Ishikawa (cell line): ENCODE data around the gene PCSK4.

Experiments used
- CEBPB ChIP-seq: IDR thresholded peaks from 2 replicates; pipeline ENCODE4 v1.6.1; 2012
- CREB1 ChIP-seq: IDR thresholded peaks from 2 replicates; pipeline ENCODE4 v1.6.1; 2012; ENCODE audit warnings: low read depth
- EGR1 ChIP-seq: IDR thresholded peaks from 2 replicates; pipeline ENCODE4 v1.6.1; 2012
- EP300 ChIP-seq: IDR thresholded peaks from 2 replicates; pipeline ENCODE4 v1.6.1; 2012; ENCODE audit warnings: borderline replicate concordance
- FOXM1 ChIP-seq: IDR thresholded peaks from 2 replicates; pipeline ENCODE4 v1.6.1; 2012; ENCODE audit warnings: low read depth, borderline replicate concordance
- NFIC ChIP-seq: IDR thresholded peaks from 2 replicates; pipeline ENCODE4 v1.6.1; 2012
- RAD21 ChIP-seq: IDR thresholded peaks from 2 replicates; pipeline ENCODE4 v1.6.1; 2012; ENCODE audit warnings: low read depth
- TAF1 ChIP-seq: IDR thresholded peaks from 2 replicates; pipeline ENCODE4 v1.6.1; 2012; ENCODE audit warnings: low read depth, mild to moderate bottlenecking
- TCF12 ChIP-seq: IDR thresholded peaks from 2 replicates; pipeline ENCODE4 v1.6.1; 2012; ENCODE audit warnings: low read depth
- TEAD4 ChIP-seq: IDR thresholded peaks from 2 replicates; pipeline ENCODE4 v1.6.1; 2012
- YY1 ChIP-seq: IDR thresholded peaks from 2 replicates; pipeline ENCODE4 v1.6.1; 2012; ENCODE audit warnings: low read depth
- ZBTB7A ChIP-seq: IDR thresholded peaks from 2 replicates; pipeline ENCODE4 v1.6.1; 2012; ENCODE audit warnings: low read depth
- TF ChIP-seq, protein P1 (sequence below): IDR thresholded peaks from 2 replicates; pipeline ENCODE4 v1.6.1; 2012
- TF ChIP-seq, protein P2 (sequence below): IDR thresholded peaks from 2 replicates; pipeline ENCODE4 v1.6.1; 2012; ENCODE audit warnings: low read depth, mild to moderate bottlenecking
- TF ChIP-seq, protein P3 (sequence below): IDR thresholded peaks from 2 replicates; pipeline ENCODE4 v1.6.1; 2012

Gene PCSK4

GRCh38 chr19:1526979-1527649, 37.0 kb upstream of the PCSK4 start:
- TF ChIP-seq RAD21 = no peak
- TF ChIP-seq CEBPB = peak; percentile 48; the same call in 1 of the 2 replicates
- TF ChIP-seq NFIC = no peak
- TF ChIP-seq, protein P1, sequence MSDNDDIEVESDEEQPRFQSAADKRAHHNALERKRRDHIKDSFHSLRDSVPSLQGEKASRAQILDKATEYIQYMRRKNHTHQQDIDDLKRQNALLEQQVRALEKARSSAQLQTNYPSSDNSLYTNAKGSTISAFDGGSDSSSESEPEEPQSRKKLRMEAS = no peak
- no peak for TF ChIP-seq EP300

DNA sequence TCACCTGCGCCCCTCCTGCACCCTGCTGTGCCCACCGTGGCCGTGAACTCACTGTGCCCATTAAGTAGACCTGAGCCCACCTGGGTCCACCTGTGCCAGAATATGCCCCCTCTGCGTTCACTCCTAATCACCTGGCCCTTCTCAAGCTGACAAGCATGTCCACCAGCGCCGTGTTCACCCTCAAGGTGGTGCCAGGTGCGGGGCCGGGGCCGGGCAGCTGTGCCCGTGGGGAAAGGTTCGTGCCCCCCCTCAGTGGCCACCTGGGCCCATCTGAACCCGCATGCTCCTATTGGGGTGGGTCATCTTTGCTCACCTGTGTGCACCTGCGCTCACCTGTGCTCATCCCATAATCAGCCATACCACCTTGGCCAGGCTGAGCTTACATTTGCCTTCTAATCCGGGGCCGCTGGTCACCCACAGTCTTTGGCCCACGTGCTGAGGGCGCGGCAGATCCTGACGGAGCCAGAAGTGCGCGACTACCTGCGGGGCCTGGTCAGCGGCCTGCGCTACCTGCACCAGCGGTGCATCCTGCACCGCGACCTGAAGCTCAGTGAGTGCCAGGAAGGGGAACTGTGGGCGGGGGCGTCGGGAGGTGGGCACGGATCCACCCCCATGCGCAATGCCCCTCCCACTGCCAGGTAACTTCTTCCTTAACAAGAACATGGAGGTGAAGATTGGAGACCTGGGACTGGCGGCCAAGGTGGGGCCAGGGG, 36.1 kb upstream of the PCSK4 start:
- TF ChIP-seq CREB1 = no peak
- TF ChIP-seq, protein P1 = peak; percentile 45; the same call in 1 of the 2 replicates

DNA sequence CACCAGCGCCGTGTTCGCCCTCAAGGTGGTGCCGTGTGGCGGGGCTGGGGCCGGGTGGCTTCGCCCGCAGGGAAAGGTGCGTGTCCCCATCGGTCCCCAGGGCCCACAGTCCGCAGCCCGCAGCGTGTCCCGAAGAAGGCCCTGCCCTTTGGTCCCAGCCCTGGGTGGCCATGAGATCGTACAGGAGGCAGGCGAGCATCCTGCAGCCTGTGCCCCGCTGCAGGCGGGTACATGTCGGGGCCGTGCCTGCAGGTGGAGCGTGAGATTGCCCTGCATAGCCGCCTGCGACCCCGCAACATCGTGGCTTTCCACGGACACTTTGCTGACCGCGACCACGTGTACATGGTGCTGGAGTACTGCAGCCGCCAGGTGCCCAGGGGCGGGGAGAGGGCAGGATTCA, 35.2 kb upstream of the PCSK4 start:
- TF ChIP-seq EGR1 (no peak), EP300 (no peak), FOXM1 (no peak)
- TF ChIP-seq, protein P2, sequence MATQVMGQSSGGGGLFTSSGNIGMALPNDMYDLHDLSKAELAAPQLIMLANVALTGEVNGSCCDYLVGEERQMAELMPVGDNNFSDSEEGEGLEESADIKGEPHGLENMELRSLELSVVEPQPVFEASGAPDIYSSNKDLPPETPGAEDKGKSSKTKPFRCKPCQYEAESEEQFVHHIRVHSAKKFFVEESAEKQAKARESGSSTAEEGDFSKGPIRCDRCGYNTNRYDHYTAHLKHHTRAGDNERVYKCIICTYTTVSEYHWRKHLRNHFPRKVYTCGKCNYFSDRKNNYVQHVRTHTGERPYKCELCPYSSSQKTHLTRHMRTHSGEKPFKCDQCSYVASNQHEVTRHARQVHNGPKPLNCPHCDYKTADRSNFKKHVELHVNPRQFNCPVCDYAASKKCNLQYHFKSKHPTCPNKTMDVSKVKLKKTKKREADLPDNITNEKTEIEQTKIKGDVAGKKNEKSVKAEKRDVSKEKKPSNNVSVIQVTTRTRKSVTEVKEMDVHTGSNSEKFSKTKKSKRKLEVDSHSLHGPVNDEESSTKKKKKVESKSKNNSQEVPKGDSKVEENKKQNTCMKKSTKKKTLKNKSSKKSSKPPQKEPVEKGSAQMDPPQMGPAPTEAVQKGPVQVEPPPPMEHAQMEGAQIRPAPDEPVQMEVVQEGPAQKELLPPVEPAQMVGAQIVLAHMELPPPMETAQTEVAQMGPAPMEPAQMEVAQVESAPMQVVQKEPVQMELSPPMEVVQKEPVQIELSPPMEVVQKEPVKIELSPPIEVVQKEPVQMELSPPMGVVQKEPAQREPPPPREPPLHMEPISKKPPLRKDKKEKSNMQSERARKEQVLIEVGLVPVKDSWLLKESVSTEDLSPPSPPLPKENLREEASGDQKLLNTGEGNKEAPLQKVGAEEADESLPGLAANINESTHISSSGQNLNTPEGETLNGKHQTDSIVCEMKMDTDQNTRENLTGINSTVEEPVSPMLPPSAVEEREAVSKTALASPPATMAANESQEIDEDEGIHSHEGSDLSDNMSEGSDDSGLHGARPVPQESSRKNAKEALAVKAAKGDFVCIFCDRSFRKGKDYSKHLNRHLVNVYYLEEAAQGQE = no peak
- TF ChIP-seq, protein P3, sequence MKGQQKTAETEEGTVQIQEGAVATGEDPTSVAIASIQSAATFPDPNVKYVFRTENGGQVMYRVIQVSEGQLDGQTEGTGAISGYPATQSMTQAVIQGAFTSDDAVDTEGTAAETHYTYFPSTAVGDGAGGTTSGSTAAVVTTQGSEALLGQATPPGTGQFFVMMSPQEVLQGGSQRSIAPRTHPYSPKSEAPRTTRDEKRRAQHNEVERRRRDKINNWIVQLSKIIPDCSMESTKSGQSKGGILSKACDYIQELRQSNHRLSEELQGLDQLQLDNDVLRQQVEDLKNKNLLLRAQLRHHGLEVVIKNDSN = no peak

GRCh38 chr19:1524972-1525325, 34.8 kb upstream of the PCSK4 start:
- TF ChIP-seq, protein P3 = no peak
- TF ChIP-seq FOXM1 = no peak
- TF ChIP-seq NFIC = no peak
- no peak for TF ChIP-seq TAF1
- TF ChIP-seq EP300 = no peak
- no peak for TF ChIP-seq RAD21
- TF ChIP-seq, protein P2 = no peak
- no peak for TF ChIP-seq TEAD4
- TF ChIP-seq CREB1 = no peak
- no peak for TF ChIP-seq CEBPB
- TF ChIP-seq TCF12 = no peak
- TF ChIP-seq EGR1 = no peak
- no peak for TF ChIP-seq YY1
- TF ChIP-seq, protein P1 = no peak
- TF ChIP-seq ZBTB7A = no peak

GRCh38 chr19:1524287-1524971, 34.3 kb upstream of the PCSK4 start:
- TF ChIP-seq, protein P2 = no peak
- TF ChIP-seq, protein P3 = no peak
- TF ChIP-seq EGR1 (no peak), CREB1 (no peak), EP300 (no peak), NFIC (no peak), RAD21 (no peak), FOXM1 (no peak), TEAD4 (no peak), TAF1 (no peak), YY1 (no peak), ZBTB7A (no peak), CEBPB (no peak), TCF12 (no peak)
- TF ChIP-seq, protein P1 = no peak
